H4 (cell line): ENCODE results near the gene PHACTR1. TPM values are rescaled to one million over a fixed set of nuclear protein-coding genes. Genes with fewer than 3 reads are reported as not detected.
"Not testable (repeated sequence)": the region's sequence is repeated elsewhere in the genome, so short reads cannot be mapped to it uniquely, and the experiment has no call there.

Source experiments
- DNase-seq: peaks from one replicate; pipeline ENCODE4 v3.0.0-alpha.2; 2015; ENCODE audit warnings: low spot score
- total RNA-seq: library from RNA; depleted of rRNA; stranded (reverse); fragments of >200 nt; shearing (Covaris generic); gene quantifications from 2 replicates; pipeline ENCODE4 v1.2.3, GENCODE V29; 2014

Gene PHACTR1
- total RNA-seq, 1 experiment from 2014 or later: 3.3 TPM

- no peak for DNase-seq
Measured at GRCh38 chr6:12898603-12899002, 182.0 kb downstream of the PHACTR1 start.

GRCh38 chr6:12899046-12899833 lies 182.7 kb downstream of the PHACTR1 start:
- no peak for DNase-seq

GRCh38 chr6:12903246-12903645 lies 186.7 kb downstream of the PHACTR1 start:
- no peak for DNase-seq

- DNase-seq: no peak
Measured at GRCh38 chr6:12909833-12910232, 193.3 kb downstream of the PHACTR1 start.

GRCh38 chr6:12911427-12911826 lies 194.9 kb downstream of the PHACTR1 start:
- DNase-seq: peak; percentile 27

GRCh38 chr6:12913201-12913600 lies 196.6 kb downstream of the PHACTR1 start:
- no peak for DNase-seq

- DNase-seq: no peak
Measured at GRCh38 chr6:12916006-12916405, 199.4 kb downstream of the PHACTR1 start.

- no peak for DNase-seq
Measured at GRCh38 chr6:12916420-12917136, 200.0 kb downstream of the PHACTR1 start.

- DNase-seq: no peak
Measured at GRCh38 chr6:12921467-12921866, 204.9 kb downstream of the PHACTR1 start.

GRCh38 chr6:12923644-12924235 lies 207.2 kb downstream of the PHACTR1 start:
- DNase-seq: no peak

GRCh38 chr6:12924911-12925310 lies 208.3 kb downstream of the PHACTR1 start:
- no peak for DNase-seq

- DNase-seq: no peak
Measured at GRCh38 chr6:12927746-12928145, 211.2 kb downstream of the PHACTR1 start.

GRCh38 chr6:12929678-12930077 lies 213.1 kb downstream of the PHACTR1 start:
- DNase-seq: no peak

- DNase-seq: no peak
Measured at GRCh38 chr6:12931639-12932038, 215.1 kb downstream of the PHACTR1 start.

GRCh38 chr6:12935637-12936036 lies 219.1 kb downstream of the PHACTR1 start:
- DNase-seq: no peak

- no peak for DNase-seq
Measured at GRCh38 chr6:12937971-12938370, 221.4 kb downstream of the PHACTR1 start.

- DNase-seq: no peak
Measured at GRCh38 chr6:12939314-12939713, 222.7 kb downstream of the PHACTR1 start.

- no peak for DNase-seq
Measured at GRCh38 chr6:12941422-12941821, 224.9 kb downstream of the PHACTR1 start.

- DNase-seq: no peak
Measured at GRCh38 chr6:12943549-12943948, 227.0 kb downstream of the PHACTR1 start.

- DNase-seq: no peak
Measured at GRCh38 chr6:12944001-12944400, 227.4 kb downstream of the PHACTR1 start.

- DNase-seq: not testable (repeated sequence)
Measured at GRCh38 chr6:12944528-12944927, 228.0 kb downstream of the PHACTR1 start.

- DNase-seq: no peak
Measured at GRCh38 chr6:12947151-12947871, 230.7 kb downstream of the PHACTR1 start.
